MM.1S (cell line): ENCODE data around the gene LCAT.

Source experiments
- EZH2 ChIP-seq: fragments of 300-600 bp; sonication (generic); optimal IDR thresholded peaks from 2 replicates; pipeline ENCODE3; 2017; ENCODE audit warnings: low read depth, mild to moderate bottlenecking, antibody characterized with exemption, low read length, mixed read lengths
- TF ChIP-seq, protein P1 (sequence below): fragments of 300-600 bp; sonication (generic); IDR thresholded peaks from 2 replicates; pipeline ENCODE4 v1.5.1; 2016; ENCODE audit warnings: antibody characterized with exemption, low read length, mixed read lengths

- TF ChIP-seq, protein P1, sequence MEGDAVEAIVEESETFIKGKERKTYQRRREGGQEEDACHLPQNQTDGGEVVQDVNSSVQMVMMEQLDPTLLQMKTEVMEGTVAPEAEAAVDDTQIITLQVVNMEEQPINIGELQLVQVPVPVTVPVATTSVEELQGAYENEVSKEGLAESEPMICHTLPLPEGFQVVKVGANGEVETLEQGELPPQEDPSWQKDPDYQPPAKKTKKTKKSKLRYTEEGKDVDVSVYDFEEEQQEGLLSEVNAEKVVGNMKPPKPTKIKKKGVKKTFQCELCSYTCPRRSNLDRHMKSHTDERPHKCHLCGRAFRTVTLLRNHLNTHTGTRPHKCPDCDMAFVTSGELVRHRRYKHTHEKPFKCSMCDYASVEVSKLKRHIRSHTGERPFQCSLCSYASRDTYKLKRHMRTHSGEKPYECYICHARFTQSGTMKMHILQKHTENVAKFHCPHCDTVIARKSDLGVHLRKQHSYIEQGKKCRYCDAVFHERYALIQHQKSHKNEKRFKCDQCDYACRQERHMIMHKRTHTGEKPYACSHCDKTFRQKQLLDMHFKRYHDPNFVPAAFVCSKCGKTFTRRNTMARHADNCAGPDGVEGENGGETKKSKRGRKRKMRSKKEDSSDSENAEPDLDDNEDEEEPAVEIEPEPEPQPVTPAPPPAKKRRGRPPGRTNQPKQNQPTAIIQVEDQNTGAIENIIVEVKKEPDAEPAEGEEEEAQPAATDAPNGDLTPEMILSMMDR, result no peak
- no peak for TF ChIP-seq EZH2
These were observed 31.6 kb upstream of the LCAT start for GRCh38 chr16:67975321-67976105.
